ENCODE measurements around the gene ZNF780A. TPM values are rescaled to one million over a fixed set of nuclear protein-coding genes. Genes with fewer than 3 reads are reported as not detected.

Gene ZNF780A
- total and polyA plus RNA-seq, 2 of the 8 experiments (the other 6 are each of a cell fraction or from before 2014, with no cell fraction given) = 3.5 to 12.0 TPM

DNA sequence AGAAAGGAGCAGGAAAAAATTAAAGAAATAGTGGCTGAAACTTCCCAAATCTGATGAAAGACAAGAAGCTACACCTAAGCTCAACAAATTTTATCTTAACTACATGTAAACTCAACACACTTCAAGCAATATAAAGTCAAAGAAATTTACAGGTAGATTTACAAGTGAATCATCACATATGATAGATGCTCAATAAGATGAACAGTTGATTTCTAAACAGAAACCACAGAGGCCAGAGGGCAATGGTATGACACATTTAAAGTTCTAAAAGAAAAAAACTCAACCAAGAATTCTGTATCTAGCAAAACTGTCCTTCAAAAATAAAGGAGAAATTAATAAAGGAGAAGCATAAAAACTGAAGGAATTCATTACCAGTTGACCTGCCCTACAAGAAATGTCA, 39.3 kb upstream of the ZNF780A start:
- H4K8ac ChIP-seq (ENCODE audit: extremely low read depth, insufficient read depth, low read length) = no peak overlapping the region
- no peak overlapping the region for H2BK20ac ChIP-seq (ENCODE audit: low read length)
- H3K56ac ChIP-seq (replicated peaks; ENCODE audit: insufficient read length, low read depth, low read length) = no peak overlapping the region
- FAIRE-seq = no peak
- H3K9ac ChIP-seq (replicated peaks in 1 of 4; ENCODE audit: extremely low read depth in 1 of 4, low read depth in 3 of 4, low read length in 3 of 4) = no peak overlapping the region
- H3K9me3 ChIP-seq (ENCODE audit: insufficient read depth in 2 of 2, low read depth in 1 of 2, low read length in 1 of 2) = no peaks in the 10 kb centered on the region
- no peaks in the 10 kb centered on the region for H3K79me1 ChIP-seq (ENCODE audit: low read depth, low read length)
- no peak overlapping the region for H3K4ac ChIP-seq (replicated peaks; ENCODE audit: insufficient read length, low read depth, low read length)
- H2BK5ac ChIP-seq (ENCODE audit: low read depth, low read length) = no peak overlapping the region
- H3K18ac ChIP-seq (ENCODE audit: extremely low read depth, low read length) = no peak overlapping the region
- H4K20me1 ChIP-seq (replicated peaks in 1 of 2; ENCODE audit: control insufficient read depth in 1 of 2, insufficient read depth in 2 of 2, low read length in 2 of 2) = no peaks in the 10 kb centered on the region
- H4K91ac ChIP-seq (replicated peaks; ENCODE audit: insufficient read length, low read length) = no peak overlapping the region
- H3K23me2 ChIP-seq (ENCODE audit: low read depth, low read length) = no peaks in the 10 kb centered on the region; the same call in 1 of the 2 replicates
- no peak overlapping the region for H3K4me2 ChIP-seq (ENCODE audit: insufficient read depth in 1 of 2, low read depth in 2 of 2, low read length in 2 of 2)
- H2BK15ac ChIP-seq (ENCODE audit: low read length) = no peak overlapping the region
- no peak overlapping the region for H2BK12ac ChIP-seq (ENCODE audit: low read depth, low read length)
- H3K4me3 ChIP-seq (ENCODE audit: extremely low read depth in 1 of 4, insufficient read depth in 2 of 4, low read depth in 3 of 4, low read length in 4 of 4) = no peak overlapping the region
- ChIA-PET CTCF (ENCODE audit: partially characterized antibody) (interaction anchor here (1.3 kb wide), 1 partner anchor 9 kb away, joined by 3 read pairs; no protein-coding TSS in a partner anchor), POLR2A (ENCODE audit: partially characterized antibody) (no interaction called here)
- H3K23ac ChIP-seq (ENCODE audit: insufficient read length) = no peak overlapping the region
- H3K14ac ChIP-seq (ENCODE audit: insufficient read length) = no peak overlapping the region
- DNase-seq (ENCODE audit: low read depth in 1 of 2, low spot score in 2 of 2) = no peak
- H3K27me3 ChIP-seq (replicated peaks in 1 of 4; ENCODE audit: control insufficient read depth in 3 of 4, extremely low read depth in 1 of 4, insufficient read depth in 3 of 4, low read length in 3 of 4) = no peaks in the 10 kb centered on the region
- no peak overlapping the region for H2BK120ac ChIP-seq (replicated peaks; ENCODE audit: low read depth, low read length)
- H2AK5ac ChIP-seq (ENCODE audit: low read depth, low read length) = no peak overlapping the region
- no peaks in the 10 kb centered on the region for H3K4me1 ChIP-seq (replicated peaks in 1 of 4; ENCODE audit: control insufficient read depth in 3 of 4, insufficient read depth in 4 of 4, low read length in 3 of 4)
- no peaks in the 10 kb centered on the region for H3K36me3 ChIP-seq (ENCODE audit: control insufficient read depth in 2 of 4, insufficient read depth in 4 of 4, low read length in 3 of 4)
- TF ChIP-seq MAFK (IDR thresholded peaks at IDR 0.05; ENCODE audit: low read depth, low read length) = no peak
- no peak for TF ChIP-seq SRF (IDR thresholded peaks at IDR 0.05; ENCODE audit: low read depth, low read length)
- TF ChIP-seq GTF2F1 (IDR thresholded peaks at IDR 0.05; ENCODE audit: borderline replicate concordance, low read depth, low read length) = no peak
- no peak for TF ChIP-seq TAF7 (optimal IDR thresholded peaks at IDR 0.05; ENCODE audit: borderline replicate concordance, low read depth, low read length)
- TF ChIP-seq RFX5 (IDR thresholded peaks at IDR 0.05; ENCODE audit: borderline replicate concordance, low read depth, low read length) = no peak
- no peak for TF ChIP-seq BACH1 (IDR thresholded peaks at IDR 0.05; ENCODE audit: low read length)
- TF ChIP-seq SIX5 (IDR thresholded peaks at IDR 0.05; ENCODE audit: low read depth, low read length) = no peak
- TF ChIP-seq CEBPB (IDR thresholded peaks at IDR 0.05; ENCODE audit: low read depth, low read length) = no peak
- TF ChIP-seq, protein P1, sequence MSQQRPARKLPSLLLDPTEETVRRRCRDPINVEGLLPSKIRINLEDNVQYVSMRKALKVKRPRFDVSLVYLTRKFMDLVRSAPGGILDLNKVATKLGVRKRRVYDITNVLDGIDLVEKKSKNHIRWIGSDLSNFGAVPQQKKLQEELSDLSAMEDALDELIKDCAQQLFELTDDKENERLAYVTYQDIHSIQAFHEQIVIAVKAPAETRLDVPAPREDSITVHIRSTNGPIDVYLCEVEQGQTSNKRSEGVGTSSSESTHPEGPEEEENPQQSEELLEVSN (IDR thresholded peaks at IDR 0.05) = no peak
- no peak overlapping the region for H2AFZ ChIP-seq (ENCODE audit: low read length)
- H3K27ac ChIP-seq (ENCODE audit: low read depth, low read length) = no peak overlapping the region
- H4K5ac ChIP-seq (ENCODE audit: insufficient read length, low read depth, low read length) = no peak overlapping the region
- no peaks in the 10 kb centered on the region for H3K79me2 ChIP-seq (ENCODE audit: control insufficient read depth in 1 of 2, insufficient read depth in 2 of 2, low read length in 2 of 2)

Measured in H1 (cell line).